HepG2 (cell line): ENCODE results near the gene UNC5B. TPM values are rescaled to one million over a fixed set of nuclear protein-coding genes. Genes with fewer than 3 reads are reported as not detected.
A peak's percentile ranks its signal among the peaks of the same experiment; 100 is the strongest.
"Not testable (repeated sequence)": the region's sequence is repeated elsewhere in the genome, so short reads cannot be mapped to it uniquely, and the experiment has no call there.

Experiments used
- ATAC-seq: fragments of 200-7000 bp; cut with Tn5 transposase; 3 replicates; pipeline ENCODE4 v1.9.1; 2020; ENCODE audit warnings: mild to moderate bottlenecking, moderate library complexity
- BruUV-seq: library from RNA; stranded (reverse); fragments of 400-500 nt; replicated peaks from 2 replicates; lab custom pipeline; 2021; lab: Mats Ljungman, UMichigan
- CTCF ChIA-PET: fragments of 300-600 bp; formaldehyde crosslinking; extraction: SDS; loops from one replicate; lab custom pipeline; 2021; ENCODE audit warnings: low total read pairs, inconsistent platforms, low intra/inter-chr PET ratio; lab: Yijun Ruan, JAX
- POLR2A ChIA-PET: fragments of 350-600 bp; sonication (Branson Sonifier 250); formaldehyde crosslinking; loops from one replicate; lab custom pipeline; 2020; ENCODE audit warnings: antibody characterized with exemption, inconsistent platforms; lab: Yijun Ruan, JAX
- DNase-seq: peaks from one replicate; pipeline ENCODE4 v3.0.0-alpha.2; 2015; ENCODE audit warnings: low spot score
- FAIRE-seq: peaks from 3 replicates; lab custom pipeline; 2011; peaks lifted over from hg19 to GRCh38; lab: Jason Lieb, UNC
- H2AFZ ChIP-seq: one replicate; pipeline ENCODE4 v1.6.1; 2011; ENCODE audit warnings: low read length, inconsistent platforms
- H3K27ac ChIP-seq: fragments of 300-600 bp; 3 replicates; pipeline ENCODE4 v1.8.0; 2011; ENCODE audit warnings: mixed run types, mild to moderate bottlenecking, mixed read lengths, low read length, inconsistent platforms; ENCODE audit not compliant: insufficient read depth; ENCODE audit errors: extremely low read length
- H3K27me3 ChIP-seq, 2 experiments: fragments of 200-600 bp in 1 of 2; 2 replicates in 1 of 2; 3 replicates in 1 of 2; pipeline versions ENCODE4 v1.6.0 to v1.8.0; 2011; ENCODE audit warnings: low read length in 2 of 2, mild to moderate bottlenecking in 2 of 2, moderate library complexity in 2 of 2, inconsistent platforms in 1 of 2; ENCODE audit not compliant: insufficient read depth in 2 of 2, control insufficient read depth in 1 of 2
- H3K36me3 ChIP-seq, 2 experiments: fragments of 200-600 bp in 1 of 2; replicated peaks in 1 of 2; 2 replicates in 1 of 2; 3 replicates in 1 of 2; pipeline versions ENCODE4 v1.5.1 to v1.8.0; 2011; ENCODE audit warnings: low read length in 2 of 2, inconsistent platforms in 1 of 2; ENCODE audit not compliant: insufficient read depth in 2 of 2, control insufficient read depth in 1 of 2
- H3K4me1 ChIP-seq: 2 replicates; pipeline ENCODE4 v1.5.1; 2012; ENCODE audit warnings: low read length, inconsistent platforms; ENCODE audit not compliant: insufficient read depth
- H3K4me2 ChIP-seq: 2 replicates; pipeline ENCODE4 v1.6.0; 2011; ENCODE audit warnings: low read depth, low read length, inconsistent platforms
- H3K4me3 ChIP-seq, 3 experiments: fragments of 200-600 bp in 1 of 3; sonication (generic), shearing (Covaris generic) in 1 of 3; replicated peaks in 1 of 3; 2 replicates each; pipeline ENCODE4 v1.5.1; 2011 to 2016; ENCODE audit warnings: low read length in 3 of 3, inconsistent platforms in 2 of 3, low read depth in 2 of 3, mild to moderate bottlenecking in 2 of 3, control low read depth in 1 of 3, mixed read lengths in 1 of 3; ENCODE audit not compliant: insufficient read depth in 1 of 3
- H3K79me2 ChIP-seq: one replicate; pipeline ENCODE4 v1.6.1; 2011; ENCODE audit warnings: low read length, inconsistent platforms; ENCODE audit not compliant: insufficient read depth
- H3K9ac ChIP-seq: 2 replicates; pipeline ENCODE4 v1.6.0; 2011; ENCODE audit warnings: mild to moderate bottlenecking, low read depth, low read length, inconsistent platforms; ENCODE audit not compliant: insufficient read depth
- H3K9me3 ChIP-seq: 2 replicates; pipeline ENCODE4 v1.5.1; 2012; ENCODE audit warnings: mild to moderate bottlenecking, low read length
- H4K20me1 ChIP-seq: 2 replicates; pipeline ENCODE4 v1.6.0; 2011; ENCODE audit warnings: inconsistent platforms, mild to moderate bottlenecking, low read length, moderate library complexity; ENCODE audit not compliant: insufficient read depth
- MTA1 ChIP-seq: sonication (generic); formaldehyde crosslinking; IDR thresholded peaks from 2 replicates; pipeline ENCODE4 v1.4.0; 2020; ENCODE audit warnings: missing genetic modification reagents, mild to moderate bottlenecking, borderline replicate concordance
- SMYD3 ChIP-seq: sonication (generic); formaldehyde crosslinking; IDR thresholded peaks from 2 replicates; pipeline ENCODE4 v1.8.1; 2023; ENCODE audit warnings: mild to moderate bottlenecking, missing genetic modification reagents
- ZNF768 ChIP-seq: sonication (generic); formaldehyde crosslinking; IDR thresholded peaks from 2 replicates; pipeline ENCODE4 v1.4.0; 2020; ENCODE audit warnings: missing genetic modification reagents
- WGBS: methylation state at CpG from one replicate; pipeline ENCODE4 v1.1.6; 2017; ENCODE audit warnings: low lambda C conversion rate; 5-methylcytosine and 5-hydroxymethylcytosine counted together
- in situ Hi-C: cut with HindIII; loops from 2 replicates; pipeline ENCODE4 v1.10.0; 2017; ENCODE audit warnings: low pct_unique_long_range_greater_than_20kb; ENCODE audit not compliant: extremely low pct_ligation_motif_present
- intact Hi-C: fragments of 100-400 bp; cut with micrococcal nuclease; formaldehyde crosslinking; loops from one replicate; pipeline ENCODE4 v1.10.0; 2022; ENCODE audit not compliant: unreplicated experiment
- polyA plus RNA-seq, 8 experiments: library from polyadenylated mRNA; depleted of rRNA in 3 of 8; stranded (reverse) in 7 of 8; unstranded in 1 of 8; fragments of >200 nt; fragmentation: Illumina TruSeq in 4 of 8; extraction: Trizol in 4 of 8; gene quantifications; 2 replicates each; pipeline versions ENCODE4 v1.2.1 to v1.2.3, GENCODE V29; 2011 to 2016; ENCODE audit warnings: low read depth in 4 of 8, missing spikeins in 1 of 8, mixed read lengths in 1 of 8; ENCODE audit not compliant: insufficient read depth in 1 of 8
- total RNA-seq, 5 experiments: library from RNA; depleted of rRNA; stranded (reverse); fragments of >200 nt; fragmentation: Illumina TruSeq; extraction: Trizol; gene quantifications; 2 replicates each; pipeline ENCODE4 v1.2.3, GENCODE V29; 2016; ENCODE audit warnings: low read depth in 1 of 5

The UNC5B gene
- total and polyA plus RNA-seq, 2 of the 13 experiments (the other 11 are each of a cell fraction or from before 2014, with no cell fraction given) = 0.07 TPM

DNA sequence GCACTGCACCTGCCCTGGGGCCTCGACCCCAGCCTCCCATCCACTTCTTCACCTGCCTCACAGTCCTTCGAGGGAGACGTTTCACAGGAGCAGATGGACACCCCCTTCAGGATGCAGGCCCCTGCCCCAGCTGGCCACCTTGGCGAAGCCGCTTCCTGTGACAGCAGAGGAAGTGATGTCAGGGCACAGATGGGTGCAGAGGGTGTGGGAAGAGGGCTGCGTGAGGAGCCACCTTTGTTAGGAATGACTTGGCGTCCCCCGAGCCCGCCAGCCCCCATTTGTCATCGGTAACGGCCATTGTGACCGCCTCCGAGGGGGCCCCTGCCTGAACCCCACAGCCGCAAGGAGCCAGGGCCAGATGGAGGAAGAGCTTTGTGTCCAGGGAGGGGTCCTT, 59.3 kb downstream of the UNC5B start:
- Histone ChIP-seq H3K4me2 (no peak overlapping the region), H3K9ac (no peak overlapping the region), H3K36me3 (no peaks in the 10 kb centered on the region), H4K20me1 (no peaks in the 10 kb centered on the region), H3K4me3 (no peak overlapping the region), H3K27me3 (peaks cover 3 to 11% of the 10 kb centered on the region in 2 experiments; a peak in 2 of 5 replicates), H3K79me2 (no peaks in the 10 kb centered on the region), H3K27ac (no peak overlapping the region), H3K4me1 (peaks cover 3% of the 10 kb centered on the region), H3K9me3 (no peaks in the 10 kb centered on the region), H2AFZ (no peak overlapping the region)
- no peak for DNase-seq
- no peak for FAIRE-seq
- no peak for ATAC-seq
- TF ChIP-seq SMYD3 = no peak
- intact Hi-C loops = no loop called here
- ChIA-PET CTCF (no interaction called here), POLR2A (no interaction called here)
- in situ Hi-C loops = no loop called here
- no TSS peak for BruUV-seq
- WGBS = 40% methylated on average over 2 of the region's 14 CpGs

DNA sequence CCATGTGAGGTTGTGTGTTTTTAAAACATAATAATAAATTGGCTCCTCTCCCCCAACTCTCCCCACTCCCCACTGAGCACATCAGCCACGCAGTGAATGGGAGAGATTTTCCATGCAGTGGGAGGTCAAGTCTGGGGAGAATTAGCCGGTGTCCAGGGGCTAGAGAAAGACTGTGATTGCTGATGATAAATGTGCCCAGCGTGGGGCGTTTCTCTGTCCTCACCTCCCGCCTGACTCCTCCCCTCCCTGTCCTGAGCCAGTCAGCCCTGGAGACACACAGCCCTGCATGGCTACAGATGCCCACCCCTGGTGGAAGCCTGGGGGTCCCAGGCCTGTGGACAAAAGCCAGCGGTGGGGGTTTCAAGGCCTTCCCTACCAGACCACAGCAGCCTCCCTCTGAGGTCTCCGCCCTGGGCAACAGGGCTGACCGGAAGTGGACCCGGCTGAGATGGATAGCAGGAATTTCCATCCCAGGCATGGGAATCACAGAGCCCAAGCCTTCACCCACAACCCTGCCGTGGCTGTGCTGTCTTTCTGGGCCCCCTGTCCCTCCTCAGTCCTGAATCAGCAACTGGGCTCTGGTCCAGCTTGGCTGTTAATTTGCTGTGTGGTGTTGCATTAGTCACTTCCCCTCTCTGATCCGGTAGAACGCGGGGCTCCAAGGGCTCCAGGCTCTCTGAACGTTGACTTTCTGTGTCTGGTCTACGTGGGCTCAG, 59.8 kb downstream of the UNC5B start:
- BruUV-seq = no TSS peak
- ChIA-PET CTCF (no interaction called here), POLR2A (no interaction called here)
- Histone ChIP-seq H3K79me2 (no peaks in the 10 kb centered on the region), H3K9ac (no peak overlapping the region), H2AFZ (no peak overlapping the region), H3K9me3 (no peaks in the 10 kb centered on the region), H3K4me1 (no peaks in the 10 kb centered on the region), H3K36me3 (no peaks in the 10 kb centered on the region), H3K4me3 (no peak overlapping the region), H3K27ac (no peak overlapping the region), H4K20me1 (no peaks in the 10 kb centered on the region), H3K4me2 (no peak overlapping the region), H3K27me3 (peaks cover 3 to 8% of the 10 kb centered on the region in 2 experiments; a peak in 3 of 5 replicates)
- DNase-seq (no peak), FAIRE-seq (no peak), ATAC-seq (no peak)
- TF ChIP-seq ZNF768 (CRISPR knock-in tag) = peak; percentile 95
- TF ChIP-seq MTA1 (CRISPR knock-in tag) = no peak
- WGBS = 35% methylated on average over 9 of the region's 15 CpGs
- intact Hi-C loops (no loop called here), in situ Hi-C loops (no loop called here)

DNA sequence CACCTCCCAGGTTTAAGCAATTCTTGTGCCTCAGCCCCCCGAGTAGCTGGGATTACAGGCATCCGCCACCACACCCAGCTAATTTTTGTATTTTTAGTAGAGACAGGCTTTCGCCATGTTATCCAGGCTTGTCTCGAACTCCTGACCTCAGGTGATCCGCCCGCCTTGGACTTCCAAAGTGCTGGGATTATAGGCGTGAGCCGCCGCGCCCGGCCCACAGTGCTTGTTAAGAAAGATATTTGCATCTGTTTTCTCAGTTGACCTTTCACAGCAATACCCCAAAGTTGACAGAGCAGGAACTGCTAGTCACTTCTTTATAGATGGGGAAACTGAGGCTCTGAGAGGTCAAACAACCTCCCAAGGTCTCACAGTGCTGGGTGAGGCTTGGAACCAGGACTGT, 60.6 kb downstream of the UNC5B start:
- CTCF ChIA-PET = not testable (repeated sequence)

More for the DNA sequence above, 60.6 kb downstream of the UNC5B start:
- H3K4me1 ChIP-seq, H3K36me3 ChIP-seq, H3K27ac ChIP-seq, FAIRE-seq, H3K4me3 ChIP-seq, H3K4me2 ChIP-seq, H2AFZ ChIP-seq, H3K9me3 ChIP-seq, H3K27me3 ChIP-seq, in situ Hi-C loops, BruUV-seq, DNase-seq, H3K79me2 ChIP-seq, intact Hi-C loops, H3K9ac ChIP-seq, ATAC-seq, H4K20me1 ChIP-seq, POLR2A ChIA-PET: not testable (repeated sequence)
- WGBS = 54% methylated on average over 11 of the region's 11 CpGs
